ENCODE data around the gene NFATC1.

The NFATC1 gene

GRCh38 chr18:79455261-79455660, 59.5 kb downstream of the NFATC1 start:
- TF ChIP-seq ZFX (IDR thresholded peaks at IDR 0.05) (no peak), CTCF (conservative IDR thresholded peaks at IDR 0.05) (no peak)
- no peak overlapping the region for H3K27ac ChIP-seq

DNA sequence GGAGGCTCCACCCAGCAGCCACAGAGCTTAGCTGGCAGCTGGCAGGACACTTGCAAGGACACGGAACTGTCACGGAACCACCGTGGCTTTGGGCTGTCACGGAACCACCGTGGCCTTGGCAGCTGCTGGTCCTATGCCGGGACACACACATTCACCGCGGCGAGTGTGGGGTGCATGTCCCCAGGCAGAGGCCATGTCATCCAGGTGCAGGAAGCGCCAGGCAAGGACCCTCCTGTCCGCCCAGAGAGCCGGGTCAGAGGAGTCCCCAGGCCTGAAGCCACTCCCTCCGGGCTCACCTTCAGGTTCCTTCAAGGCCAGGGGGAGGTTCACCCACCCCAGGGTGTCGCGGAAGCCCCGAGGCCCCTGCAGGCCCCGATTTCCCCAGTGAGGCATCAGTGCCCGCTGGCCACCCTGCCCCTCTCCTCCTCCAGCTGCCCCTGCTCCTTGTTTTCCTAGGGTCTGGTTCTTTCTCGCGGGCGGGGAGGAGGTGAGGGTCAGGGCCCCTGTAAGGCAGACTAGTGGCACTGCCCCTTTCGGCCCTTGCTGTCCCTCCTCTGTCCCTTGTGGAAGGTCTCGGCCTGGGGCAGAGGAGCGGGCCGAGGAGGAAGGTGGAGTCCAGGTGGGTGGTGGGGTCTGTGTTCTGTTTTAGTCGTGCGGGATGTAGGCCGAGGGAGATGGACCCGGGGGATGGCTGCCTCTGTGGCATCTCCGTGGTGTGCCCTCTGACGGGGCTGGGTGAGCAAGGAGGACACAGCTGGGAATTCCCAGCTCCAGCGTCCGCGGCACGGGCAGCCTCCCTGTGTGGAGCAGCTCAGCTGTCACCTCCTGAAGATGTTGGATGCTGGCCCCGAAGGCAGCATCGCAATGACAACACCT, 60.6 kb downstream of the NFATC1 start:
- TF ChIP-seq CTCF (conservative IDR thresholded peaks at IDR 0.05): no peak
- H3K27ac ChIP-seq: no peak overlapping the region

GRCh38 chr18:79457239-79457638, 61.5 kb downstream of the NFATC1 start:
- TF ChIP-seq ZFX (IDR thresholded peaks at IDR 0.05): no peak
- no peak for TF ChIP-seq CTCF (conservative IDR thresholded peaks at IDR 0.05)
- no peak overlapping the region for H3K27ac ChIP-seq

- no peak overlapping the region for H3K27ac ChIP-seq
- TF ChIP-seq ZFX (IDR thresholded peaks at IDR 0.05): no peak
- no peak for TF ChIP-seq CTCF (conservative IDR thresholded peaks at IDR 0.05)
Measured at GRCh38 chr18:79457652-79458051, 61.9 kb downstream of the NFATC1 start.

DNA sequence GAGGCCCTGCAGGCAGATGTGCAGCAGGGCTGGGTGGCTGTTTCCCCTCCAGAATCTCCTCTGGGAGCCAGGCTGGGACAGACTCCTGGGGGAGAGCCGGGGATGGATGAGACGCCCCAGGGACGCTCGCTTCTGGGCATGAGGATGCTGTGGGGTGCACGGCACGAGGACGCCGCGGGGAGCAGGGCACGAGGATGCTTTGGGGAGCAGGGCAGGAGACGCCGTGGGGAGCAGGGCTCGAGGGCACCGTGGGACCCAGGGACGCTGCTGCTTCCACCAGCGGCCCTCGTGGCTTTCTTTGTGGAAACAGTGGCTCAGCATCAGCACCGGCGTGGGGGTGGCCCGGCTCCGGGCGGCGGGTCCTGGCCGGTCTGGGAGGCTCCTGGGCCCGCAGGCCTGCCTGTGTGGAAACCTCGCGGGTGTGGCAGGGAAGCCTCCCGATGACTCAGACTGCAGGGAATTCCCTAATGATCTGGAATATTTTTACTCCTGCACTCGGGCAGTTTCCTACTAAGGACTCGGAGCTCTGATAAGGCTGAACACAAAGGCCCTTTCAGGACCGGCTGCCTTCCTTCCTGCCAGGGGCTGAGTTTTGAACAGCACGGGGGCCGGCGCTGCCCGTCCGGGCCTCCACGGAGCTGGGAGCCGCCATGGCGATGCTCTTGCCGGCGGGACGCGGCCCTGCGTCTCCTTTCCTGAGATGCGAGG, 62.6 kb downstream of the NFATC1 start:
- TF ChIP-seq ZFX (IDR thresholded peaks at IDR 0.05) (no peak), CTCF (conservative IDR thresholded peaks at IDR 0.05) (no peak)
- no peak overlapping the region for H3K27ac ChIP-seq

- H3K27ac ChIP-seq: no peak overlapping the region
- TF ChIP-seq ZFX (IDR thresholded peaks at IDR 0.05): no peak
- no peak for TF ChIP-seq CTCF (conservative IDR thresholded peaks at IDR 0.05)
Measured at GRCh38 chr18:79458917-79459803, 63.4 kb downstream of the NFATC1 start.

Measured in C4-2B (cell line).